GM19099 (cell line): ENCODE measurements around the gene ZNF154.

ENCODE experiments used
- POLR2A ChIP-seq: IDR thresholded peaks from 3 replicates; pipeline ENCODE4 v1.6.1; 2011; ENCODE audit warnings: low read depth; ENCODE audit not compliant: insufficient read length; ENCODE audit errors: extremely low read depth

ZNF154 gene

DNA sequence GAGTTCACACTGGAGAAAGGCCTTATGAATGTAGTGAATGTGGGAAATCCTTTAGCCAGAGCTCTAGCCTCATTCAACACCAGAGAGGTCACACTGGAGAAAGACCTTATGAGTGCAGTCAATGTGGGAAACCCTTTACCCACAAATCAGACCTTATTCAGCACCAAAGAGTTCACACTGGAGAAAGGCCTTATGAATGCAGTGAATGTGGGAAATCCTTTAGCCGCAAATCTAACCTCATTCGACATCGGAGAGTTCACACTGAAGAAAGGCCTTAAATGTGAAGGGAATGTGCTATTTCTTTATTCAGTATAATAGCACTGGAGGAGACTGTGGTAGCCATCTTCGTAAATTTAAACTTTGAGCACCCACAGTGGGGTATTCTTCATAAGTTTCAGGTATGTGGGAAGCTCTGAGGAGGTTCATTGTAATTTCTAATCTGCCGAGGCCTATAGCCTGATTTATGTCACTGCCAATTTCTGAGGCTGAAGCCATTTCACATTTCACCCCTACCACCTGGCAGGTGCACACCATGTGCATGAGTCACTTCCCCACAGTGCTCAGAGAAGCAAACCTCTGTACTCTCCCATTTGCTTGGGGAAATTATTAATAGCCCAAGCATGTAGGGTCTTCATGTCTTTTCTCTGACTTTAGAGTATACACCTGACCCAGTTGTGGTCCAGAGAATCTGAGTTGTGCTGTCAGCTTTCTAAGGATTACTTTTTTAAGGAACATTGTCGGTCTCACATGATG, 20.8 kb downstream of the ZNF154 start:
- TF ChIP-seq POLR2A: no peak

DNA sequence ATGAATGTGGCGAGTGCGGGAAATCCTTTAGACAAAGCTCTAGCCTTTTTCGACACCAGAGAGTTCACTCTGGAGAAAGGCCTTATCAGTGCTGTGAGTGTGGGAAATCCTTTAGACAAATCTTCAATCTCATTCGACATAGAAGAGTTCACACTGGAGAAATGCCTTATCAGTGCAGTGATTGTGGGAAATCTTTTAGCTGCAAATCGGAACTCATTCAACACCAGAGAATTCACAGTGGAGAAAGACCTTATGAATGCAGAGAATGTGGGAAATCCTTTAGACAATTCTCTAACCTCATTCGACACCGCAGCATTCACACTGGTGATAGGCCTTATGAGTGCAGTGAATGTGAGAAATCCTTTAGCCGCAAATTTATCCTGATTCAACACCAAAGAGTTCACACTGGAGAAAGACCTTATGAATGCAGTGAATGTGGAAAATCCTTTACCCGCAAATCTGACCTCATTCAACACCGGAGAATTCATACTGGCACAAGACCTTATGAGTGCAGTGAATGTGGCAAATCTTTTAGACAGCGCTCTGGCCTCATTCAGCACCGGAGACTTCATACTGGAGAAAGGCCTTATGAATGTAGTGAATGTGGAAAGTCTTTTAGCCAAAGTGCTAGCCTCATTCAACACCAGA, 21.5 kb downstream of the ZNF154 start:
- TF ChIP-seq POLR2A: no peak

DNA sequence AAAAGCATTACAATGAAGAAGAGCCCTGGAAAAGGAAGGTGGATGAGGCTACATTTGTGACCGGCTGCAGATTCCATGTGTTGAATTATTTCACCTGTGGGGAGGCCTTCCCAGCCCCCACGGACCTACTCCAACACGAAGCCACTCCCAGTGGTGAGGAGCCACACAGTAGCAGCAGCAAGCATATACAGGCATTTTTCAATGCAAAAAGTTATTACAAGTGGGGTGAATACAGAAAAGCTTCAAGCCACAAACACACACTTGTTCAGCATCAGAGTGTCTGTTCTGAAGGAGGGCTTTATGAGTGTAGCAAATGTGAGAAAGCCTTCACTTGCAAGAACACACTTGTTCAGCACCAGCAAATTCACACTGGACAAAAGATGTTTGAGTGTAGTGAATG, 22.3 kb downstream of the ZNF154 start:
- no peak for TF ChIP-seq POLR2A

DNA sequence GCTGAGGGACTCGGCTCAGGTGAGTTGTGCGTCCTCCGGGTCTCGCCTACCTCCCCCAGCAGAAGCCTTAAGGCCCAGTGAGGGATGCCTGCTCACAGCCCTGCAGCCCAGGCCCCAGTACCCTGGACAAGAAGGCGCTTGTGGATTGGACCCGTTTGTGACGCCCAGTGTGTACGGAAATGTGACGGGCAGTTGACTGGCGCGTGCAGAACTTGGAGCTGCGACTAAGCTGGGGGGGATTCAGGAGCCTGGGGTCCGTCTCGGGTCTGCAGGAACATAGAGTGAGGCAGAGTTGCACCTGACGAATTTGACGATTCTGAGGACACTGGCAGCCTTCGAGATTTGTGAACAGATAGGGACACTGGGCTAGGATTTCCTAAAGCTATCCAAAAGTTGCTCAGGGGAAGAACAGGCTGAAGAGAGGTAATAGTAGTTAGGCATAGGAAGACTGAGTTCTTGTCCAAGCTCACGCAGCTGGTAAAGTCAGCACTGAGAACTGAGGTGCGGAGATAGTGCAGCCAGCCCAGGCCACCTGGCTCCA, 26.7 kb downstream of the ZNF154 start:
- TF ChIP-seq POLR2A: no peak

DNA sequence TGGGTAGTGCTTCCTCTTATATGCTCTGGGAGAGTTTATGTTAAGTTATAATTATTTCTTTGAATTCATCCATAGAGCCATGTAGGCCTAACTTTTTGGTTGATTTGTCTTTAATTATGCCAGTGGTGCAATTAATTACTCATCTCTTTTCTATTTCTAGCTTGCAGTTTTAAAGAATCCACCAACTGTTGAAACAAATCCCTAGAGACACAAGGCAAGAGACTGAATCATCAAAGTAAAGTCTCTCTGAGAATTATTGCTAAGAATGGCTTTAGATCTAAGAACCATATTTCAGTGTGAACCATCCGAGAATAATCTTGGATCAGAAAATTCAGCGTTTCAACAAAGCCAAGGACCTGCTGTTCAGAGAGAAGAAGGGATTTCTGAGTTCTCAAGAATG, 33.1 kb downstream of the ZNF154 start:
- no peak for TF ChIP-seq POLR2A

DNA sequence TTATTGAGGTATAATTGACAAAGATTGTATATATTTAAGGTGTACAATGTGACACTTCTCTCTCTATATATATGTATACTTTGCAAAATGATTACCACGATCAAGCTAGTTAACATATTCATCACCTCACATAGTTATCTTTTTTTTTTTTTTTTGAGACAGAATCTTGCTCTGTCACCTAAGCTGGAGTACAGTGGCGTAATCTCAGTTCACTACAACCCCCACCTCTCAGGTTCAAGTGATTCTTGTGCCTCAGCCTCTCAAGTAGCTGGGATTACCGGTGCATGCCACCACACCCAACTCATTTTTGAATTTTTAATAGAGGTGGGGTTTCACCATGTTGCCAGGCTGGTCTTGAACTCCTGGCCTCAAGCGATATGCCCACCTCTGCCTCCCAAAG, 36.5 kb downstream of the ZNF154 start:
- no peak for TF ChIP-seq POLR2A

DNA sequence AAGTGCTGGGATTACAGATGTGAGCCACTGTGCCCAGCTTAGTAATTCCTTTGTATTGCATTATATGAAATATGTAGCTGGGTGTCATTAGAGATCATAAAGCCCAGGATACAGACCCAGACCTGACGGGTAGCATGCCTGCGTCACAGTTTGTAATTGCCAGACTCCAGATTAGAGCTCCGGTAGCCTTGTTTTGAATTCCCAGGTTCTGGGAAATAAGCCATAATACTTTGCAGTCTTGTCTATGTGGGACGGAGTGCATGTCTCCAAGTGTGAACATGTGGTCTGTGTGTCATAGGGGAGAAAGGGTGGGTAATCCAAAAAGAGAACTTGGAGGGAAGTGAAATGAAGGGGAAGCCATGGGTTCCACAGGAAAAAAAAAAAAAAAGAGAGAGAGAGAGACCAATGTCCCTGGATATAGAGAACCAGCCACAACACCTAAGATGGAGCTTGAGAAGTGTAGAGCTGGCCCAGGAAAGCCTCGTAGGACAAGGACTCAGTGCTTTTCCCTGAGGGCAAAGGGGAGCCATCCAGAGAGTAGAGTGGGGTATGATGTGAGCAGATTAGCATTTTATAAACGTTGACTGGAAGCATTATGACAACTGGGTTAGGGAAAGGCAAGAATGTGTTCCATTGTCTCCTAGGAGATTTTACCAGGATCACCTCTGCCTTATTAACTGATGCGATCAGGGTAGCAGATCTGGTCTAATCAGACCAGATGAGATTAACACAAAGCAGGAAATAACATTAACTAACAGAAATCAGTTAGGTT, 37.7 kb downstream of the ZNF154 start:
- TF ChIP-seq POLR2A: no peak

DNA sequence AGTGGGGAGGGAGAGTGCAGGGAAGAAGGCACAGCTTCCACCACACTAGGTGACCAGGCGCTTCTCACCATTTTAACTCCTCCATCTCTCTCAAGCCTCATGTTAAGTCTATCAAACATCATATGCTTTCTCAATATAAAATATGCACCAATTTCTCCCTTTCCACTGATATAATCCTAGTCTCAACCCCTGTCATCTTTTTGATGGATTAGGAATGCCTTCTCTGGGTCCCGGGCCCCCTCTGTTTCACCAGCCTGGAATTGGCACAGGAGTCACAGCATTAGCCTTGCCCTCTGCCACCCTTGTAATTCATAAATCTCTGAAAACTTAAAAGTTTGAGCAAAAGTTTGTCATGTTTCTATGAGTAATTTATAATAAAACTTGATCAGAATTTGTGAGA, 40.4 kb downstream of the ZNF154 start, which contains the start of gene ZSCAN4:
Gene ZSCAN4, plus strand, starts transcription at position 301 of the 400 bp plus-strand sequence. CDS start 7,211 bp downstream, outside the sequence.
- no peak for TF ChIP-seq POLR2A

DNA sequence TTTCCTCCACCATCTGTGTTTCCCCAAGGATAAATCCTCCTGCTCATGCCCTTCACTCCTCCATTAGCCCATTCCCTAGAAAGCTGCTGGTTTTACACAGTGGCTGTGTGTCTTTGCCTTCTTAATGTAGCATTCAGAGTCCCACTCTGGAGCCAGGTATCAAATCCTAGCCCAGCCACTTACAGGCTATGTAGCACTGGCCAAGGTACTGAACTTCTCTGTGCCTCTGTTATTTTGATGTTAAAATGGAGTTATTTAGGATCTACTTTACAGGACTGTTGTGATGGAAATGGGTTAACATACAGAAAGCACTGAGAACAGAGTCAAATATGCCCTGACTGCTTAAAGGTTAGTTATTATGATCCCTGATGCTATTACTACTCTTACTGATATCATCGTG, 41.8 kb downstream of the ZNF154 start:
- TF ChIP-seq POLR2A: no peak

DNA sequence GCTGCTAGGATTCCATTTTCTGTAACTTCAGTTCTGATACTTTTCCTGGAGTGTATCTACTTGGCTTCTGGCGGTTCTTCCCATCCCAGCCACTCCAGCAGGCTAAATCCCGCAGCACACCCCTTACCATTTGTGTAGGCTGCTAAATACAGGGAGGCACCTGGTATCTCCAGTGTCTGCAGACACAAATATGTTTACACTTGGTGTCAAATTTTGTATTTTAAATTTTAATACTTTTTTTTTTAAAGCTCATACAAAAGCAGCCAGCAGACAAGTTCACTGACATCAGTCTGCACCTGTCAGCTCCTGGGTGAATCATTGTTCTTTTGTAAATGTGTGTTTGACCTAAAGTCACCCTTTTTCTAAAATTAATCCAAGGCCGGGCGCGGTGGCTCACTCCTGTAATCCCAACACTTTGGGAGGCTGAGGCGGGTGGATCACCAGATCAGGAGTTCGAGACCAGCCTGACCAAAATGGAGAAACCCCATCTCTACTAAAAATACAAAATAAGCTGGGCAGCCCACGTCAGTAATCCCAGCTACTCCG, 43.7 kb downstream of the ZNF154 start:
- no peak for TF ChIP-seq POLR2A

DNA sequence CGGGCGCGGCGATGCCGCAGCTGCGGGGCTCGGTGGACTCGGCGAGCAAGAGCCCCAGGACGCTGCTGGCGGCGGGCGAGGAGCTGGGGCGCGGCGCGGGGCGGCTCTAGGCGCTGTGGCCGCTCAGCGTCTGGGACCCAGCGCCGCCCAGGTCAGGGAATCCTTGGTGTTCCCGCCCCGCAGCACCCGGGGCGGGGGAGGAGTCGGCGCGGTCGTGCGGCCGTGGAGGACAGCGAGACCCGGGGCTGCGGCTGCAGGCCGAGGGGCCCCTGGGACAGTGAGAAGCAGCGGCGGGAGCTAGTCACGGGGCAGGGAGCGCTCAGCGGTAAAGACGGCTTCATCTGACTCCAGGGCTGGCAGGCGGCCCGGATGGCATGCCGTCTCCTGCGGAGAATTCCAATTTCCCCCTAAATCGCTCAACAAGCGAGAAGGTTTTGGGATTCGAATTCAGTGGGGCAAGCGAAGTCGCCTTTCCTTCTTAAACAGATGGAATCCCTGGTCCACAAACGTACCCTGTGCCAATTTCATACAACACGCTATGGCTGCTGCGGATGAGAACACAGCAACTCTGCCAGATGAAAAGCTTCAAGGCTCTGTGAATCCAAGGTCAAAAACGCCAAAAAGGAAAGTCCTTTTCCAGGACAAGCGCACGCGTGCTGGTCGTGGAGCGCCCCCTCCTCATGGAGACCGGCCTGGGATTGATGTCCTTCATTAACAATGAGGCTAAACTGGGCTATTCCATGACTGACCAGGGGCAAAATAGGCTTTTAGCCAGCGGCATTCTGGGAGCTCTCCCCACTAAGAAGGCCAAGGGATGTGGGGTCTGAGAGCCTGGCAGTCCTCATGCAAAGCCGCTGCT, 44.5 kb downstream of the ZNF154 start:
- no peak for TF ChIP-seq POLR2A

DNA sequence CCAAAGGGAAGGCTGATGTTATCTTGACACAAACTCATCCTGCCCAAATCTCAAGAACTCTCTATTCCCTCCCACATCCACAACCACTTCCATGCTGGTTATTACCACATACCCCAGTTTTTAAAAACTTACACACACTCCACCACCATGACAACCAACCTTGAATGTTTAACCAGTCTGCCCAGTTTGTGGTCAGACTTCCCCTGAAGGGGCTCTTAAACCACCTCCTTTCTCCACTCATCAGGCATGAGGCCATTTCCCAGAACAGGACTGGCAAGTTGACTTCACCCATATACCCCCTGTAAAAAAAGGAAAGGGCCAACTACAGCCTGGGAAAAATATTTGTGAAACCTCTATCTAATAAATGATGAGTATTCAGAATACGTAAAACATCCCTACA, 52.7 kb downstream of the ZNF154 start:
- TF ChIP-seq POLR2A: no peak

DNA sequence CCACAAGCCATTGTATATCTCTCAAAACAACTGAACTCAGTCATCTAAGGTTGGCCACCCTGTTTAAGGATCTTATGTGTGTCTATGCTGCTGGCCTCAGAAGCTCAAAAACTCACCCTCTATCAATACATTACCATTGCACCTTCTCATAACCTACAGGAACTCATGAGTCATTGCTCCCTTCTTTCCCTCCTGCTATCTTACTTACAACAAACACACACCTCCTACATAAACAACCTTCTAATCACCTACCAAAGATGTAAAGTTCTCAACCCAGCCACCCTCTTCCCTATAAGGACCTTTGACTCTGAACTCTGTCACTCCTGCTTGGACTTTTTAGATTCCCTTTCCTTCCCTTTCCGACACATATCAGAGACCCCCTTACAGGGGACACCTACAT, 53.6 kb downstream of the ZNF154 start:
- TF ChIP-seq POLR2A: no peak

DNA sequence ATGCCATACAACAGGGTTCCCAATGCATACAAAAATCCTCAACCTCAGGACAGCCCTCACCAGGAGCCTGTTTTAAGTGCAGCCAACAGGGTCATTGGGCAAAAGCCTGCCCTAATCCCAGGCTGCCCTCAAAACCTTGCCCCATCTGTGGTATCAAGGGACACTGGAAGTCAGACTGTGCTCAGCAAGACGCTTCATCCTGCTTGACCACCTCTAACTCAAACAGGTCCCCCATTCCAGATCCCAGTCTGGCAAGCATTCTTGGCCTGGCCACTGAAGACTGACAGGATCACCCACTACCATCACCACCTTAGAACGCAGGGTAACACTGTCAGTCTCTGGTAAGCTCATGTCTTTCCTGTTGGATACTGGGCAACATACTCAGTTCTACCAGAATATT, 55.3 kb downstream of the ZNF154 start:
- TF ChIP-seq POLR2A: no peak
